CD4-positive, alpha-beta T cell treated with Interleukin-1 beta for 1 hour (primary cell): Measurements from ENCODE around the gene LINC00237.

ENCODE experiments used
- DNase-seq, 2 donors: peaks; one replicate each; pipeline ENCODE4 v3.0.0-alpha.2; 2020 to 2022

Gene LINC00237

DNA sequence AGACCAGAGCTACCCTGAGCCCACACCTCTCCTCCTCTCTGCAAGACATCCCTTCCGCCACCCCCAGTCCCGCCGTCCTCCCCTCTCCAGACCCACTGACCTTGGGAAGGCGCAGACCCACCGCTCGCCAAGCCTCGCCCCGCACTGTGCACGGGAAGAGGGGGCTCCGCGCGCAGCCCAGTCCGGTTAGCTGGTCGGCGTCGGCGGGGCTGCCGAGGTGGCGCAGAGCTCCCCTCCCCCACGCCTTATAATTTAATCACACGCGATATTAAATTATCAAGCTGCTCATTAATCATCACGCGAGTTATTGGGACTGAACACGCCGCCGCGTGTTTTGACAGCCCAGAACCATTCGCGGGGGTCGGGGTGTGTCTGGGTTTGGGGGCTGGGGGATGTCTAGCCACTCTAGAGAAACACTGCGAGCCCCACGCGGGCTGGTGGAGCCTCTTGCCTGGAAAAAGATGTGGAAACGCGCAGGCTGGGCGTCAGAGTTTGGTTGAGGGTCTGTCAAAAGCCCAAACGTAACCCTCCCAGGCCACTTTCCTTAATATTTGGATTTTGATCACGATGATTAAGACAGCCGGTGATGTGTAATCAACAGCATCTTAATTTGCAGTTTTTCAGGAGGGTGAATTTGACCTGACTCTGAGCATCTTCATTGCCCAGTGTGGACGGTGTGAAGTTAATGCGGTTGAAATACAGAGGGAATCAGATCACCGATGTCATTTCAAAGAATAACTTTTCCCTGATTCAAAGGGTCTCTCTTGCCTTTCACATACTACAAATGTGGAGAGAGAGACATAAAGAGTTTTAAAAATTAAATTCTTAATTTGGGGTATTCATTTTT is at the start of gene LINC00237:
LINC00237 (minus strand) TSS at position 188 of the 847 bp plus-strand sequence.
- no peak for DNase-seq

DNA sequence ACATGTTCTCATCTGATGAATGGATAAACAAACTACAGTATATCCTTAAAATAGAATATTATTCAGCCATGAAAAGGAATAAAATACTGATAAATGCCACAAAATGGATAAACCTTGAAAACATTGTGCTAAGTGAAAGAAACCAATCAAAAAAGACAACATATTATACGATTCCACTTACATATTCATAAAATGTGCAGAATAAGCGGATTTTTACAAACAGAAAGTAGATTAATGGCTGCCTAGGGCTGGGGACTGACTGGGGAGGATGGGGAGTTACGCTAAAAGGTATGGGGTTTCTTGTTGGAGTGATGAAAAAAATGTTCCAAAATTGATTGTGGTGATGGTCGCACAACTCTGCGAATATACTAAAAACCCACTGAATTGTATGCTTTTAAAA is 49.1 kb upstream of the LINC00237 start:
- no peak for DNase-seq

DNA sequence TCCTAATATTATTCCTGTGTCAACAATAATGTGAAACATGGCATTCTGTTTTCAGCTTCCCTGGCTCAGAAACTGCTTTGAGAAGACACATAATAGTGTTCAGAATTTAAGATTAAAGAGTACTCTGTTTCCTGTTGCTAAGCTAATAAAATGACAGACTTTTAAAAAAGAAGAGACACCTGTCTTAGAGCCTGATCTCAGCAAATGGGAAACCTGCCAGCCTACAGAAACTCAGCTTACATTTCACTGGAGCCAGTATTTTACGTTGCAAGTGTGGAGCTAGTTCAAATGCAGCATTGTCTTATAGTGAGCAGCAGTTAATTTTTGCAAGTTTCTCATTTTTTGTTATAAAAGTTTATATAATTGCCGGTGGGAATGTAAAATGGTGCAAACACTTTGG is 48.5 kb upstream of the LINC00237 start:
- no peak for DNase-seq

DNA sequence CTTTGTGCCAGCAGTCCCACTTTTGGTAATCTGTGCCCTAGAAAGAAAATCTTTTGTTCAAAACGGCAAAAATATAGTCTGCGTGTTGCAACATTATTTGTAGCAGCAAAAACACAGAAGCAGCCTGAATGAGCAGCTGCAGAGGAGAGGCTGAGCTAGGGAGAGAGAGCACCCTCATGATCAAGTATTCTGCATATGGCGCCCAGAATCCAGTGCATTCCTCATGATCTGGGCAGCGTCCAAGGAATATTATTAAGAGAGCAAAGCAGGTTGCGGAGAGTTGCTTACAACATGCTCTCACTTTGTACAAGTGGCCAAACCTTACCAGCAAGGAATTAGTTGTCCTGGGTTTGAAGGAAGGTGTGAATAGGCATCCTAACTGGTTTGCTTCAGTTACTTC is 45.6 kb upstream of the LINC00237 start:
- DNase-seq, result no peak

DNA sequence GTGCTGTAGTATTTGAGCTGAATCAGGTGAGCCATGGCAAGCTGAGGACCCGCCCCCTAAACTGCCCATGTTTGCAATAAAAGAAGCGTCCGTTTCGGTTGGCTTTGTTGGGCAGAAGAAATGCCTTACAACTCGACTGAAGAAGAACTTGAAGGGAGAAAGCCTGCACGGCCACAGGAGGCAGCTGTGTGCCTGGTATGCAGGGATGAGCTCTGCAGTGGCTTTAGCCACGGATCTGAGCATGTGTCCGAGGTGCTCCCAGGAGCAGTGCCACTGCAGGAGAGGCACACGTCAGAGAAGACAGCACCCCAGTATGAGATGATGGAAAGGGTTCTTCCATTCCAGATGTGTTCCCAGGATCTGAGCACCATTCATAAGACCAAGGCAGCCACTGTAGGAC is 43.2 kb upstream of the LINC00237 start:
- DNase-seq, result no peak

DNA sequence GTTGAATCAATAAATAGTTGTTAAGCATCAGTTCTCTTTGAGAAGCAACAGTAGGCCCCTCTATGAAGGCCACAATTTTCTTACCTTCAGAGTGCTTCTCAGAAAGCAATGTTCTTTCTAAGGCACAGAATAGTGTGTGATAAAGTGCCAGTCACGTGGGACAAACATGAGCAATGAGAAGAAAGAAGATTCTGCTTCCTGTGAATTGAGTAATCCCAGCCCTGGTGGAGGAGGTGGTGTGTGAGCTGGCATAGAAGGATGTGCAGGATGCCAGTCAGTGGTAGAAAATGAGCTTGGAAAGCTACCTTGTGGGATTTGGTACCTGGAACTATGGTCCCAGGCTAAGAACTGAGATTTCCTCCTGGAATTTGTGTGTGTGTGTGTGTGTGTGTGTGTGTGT is 41.4 kb upstream of the LINC00237 start:
- no peak for DNase-seq

DNA sequence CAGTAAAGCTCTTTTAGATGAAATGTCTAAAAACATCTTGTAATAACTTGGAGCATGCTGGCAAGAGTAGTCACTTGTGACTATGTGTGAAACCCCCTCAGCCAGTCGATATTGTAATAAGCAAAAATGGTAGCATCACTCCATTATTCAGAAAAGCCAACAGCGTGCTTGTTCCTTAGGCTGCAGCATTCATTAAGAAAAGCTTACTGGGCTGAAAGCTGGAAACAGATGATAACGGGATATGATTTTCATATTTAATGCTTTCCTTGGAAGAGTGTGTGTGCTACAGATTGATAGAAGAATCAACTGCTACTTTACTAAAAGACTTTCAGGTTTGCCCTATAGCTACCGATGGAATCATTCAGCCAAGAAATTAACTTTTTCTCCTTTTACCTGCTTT is 40.1 kb upstream of the LINC00237 start:
- DNase-seq, result no peak

DNA sequence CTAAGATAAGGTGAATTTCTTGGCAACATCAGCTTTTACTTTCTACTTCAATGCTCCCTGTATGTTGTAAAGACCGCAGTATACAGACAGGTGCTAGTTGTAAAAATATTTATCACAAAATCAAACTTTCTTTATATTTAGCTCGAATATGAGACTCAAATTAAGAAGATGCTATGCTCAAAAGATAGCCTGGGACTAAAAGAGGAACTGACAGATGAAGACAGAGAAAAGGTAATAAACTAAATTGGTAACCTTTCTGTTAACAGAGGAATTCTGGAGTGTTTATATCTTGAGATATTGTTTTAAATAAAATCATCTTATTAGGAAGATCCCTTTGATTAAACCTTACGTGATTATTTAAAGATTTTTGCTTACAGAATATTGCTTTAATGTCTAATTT is 39.3 kb upstream of the LINC00237 start:
- no peak for DNase-seq

DNA sequence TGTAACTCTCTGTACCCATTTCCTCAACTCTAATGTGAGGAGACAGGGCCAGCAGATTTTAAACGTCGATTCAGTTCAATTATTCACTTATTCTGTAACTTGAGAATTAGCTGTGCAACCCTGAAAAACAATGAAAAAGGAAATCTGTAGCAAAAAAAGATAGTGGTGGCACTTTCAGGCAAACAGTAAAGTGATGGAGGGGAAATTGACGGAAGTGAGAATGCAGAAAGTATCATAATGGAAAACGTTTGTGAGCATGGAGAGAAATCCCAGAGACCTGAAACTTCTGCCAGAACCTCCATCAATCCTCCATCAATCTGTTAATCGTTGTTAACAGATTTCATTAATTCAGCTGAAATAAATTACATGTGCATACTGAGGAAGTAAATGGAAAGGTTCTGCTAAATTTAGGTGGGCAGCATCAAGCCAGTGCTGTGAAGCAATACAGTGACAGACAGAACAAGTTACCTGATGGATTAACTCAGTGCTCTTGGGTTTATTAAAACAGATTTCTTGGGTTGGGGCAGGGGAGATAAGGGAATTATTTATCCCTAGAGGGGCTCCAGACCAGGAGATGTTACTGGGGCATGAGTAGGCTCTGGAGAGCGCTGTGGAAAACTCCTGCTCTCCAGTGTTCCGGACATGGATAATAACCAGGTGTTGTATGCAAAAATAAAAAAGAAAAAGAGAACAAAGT is 37.2 kb upstream of the LINC00237 start:
- no peak for DNase-seq

DNA sequence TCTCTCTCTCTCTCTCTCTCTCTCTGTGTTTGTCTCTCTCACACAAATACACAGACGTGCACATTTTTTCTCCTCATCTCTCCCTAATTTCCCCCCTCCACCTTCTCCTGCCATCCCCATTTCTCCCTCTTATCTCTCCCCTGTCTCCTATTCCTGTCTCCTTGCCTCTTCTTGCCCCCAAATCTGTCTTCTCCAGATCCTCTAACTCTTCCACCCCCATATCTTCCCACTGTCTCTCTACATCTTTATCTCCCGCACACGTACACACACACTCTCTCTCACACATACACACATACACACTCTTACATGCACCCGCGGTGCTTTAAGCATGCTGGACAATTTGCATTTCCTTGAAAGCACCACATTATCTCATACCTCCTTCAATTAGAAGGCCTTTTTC is 35.7 kb upstream of the LINC00237 start:
- no peak for DNase-seq

DNA sequence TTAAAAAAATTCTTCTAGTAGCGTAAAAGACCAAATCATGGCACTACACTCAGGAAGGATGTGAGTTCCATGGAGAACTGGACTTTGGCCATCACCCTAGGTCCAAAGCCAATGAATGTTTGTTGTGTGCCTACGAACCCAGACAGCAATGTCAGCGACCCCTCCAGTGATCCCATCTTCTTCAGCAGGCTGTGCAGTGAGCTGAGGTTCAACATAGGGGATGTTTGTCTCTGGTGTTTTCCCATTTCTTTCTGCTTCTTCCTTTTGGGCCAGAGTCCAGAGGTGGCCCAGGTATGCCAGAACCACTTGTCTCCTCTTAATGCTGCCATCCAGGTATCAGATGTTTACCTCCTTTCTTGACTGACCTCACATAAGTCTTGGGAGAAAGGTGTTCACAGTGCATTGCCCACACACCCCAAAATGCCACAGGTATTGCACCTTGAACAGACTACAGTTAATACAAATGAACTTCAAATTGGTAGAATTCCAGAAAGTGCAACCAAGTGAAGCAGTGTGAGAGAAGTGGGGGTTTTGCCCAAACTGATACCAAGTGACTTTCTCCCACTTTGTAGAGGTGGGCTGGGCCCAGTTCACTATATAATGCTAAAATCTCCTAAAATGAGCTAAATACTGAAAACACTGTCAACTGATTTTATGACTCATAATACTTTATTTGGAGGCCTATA is 33.9 kb upstream of the LINC00237 start:
- no peak for DNase-seq

DNA sequence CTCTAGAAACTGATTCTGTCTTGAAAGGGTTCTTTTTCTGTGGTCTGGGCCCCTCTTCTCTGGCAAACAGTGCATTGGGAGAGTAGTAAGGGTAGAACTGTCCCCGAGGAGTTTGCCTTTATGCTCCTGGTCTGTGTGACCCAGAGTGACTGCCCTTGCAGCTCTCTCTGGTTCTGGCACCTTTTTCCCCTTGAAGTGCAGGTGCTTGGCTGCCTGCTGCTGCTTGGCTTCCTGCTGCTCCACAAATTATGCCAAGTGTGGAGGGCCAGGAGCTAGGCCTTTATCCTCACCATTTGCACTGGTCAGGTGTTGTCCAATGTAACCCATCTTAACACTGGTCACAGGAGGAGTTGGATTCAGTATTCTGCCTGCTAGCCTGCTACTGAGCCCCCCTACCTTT is 30.9 kb upstream of the LINC00237 start:
- no peak for DNase-seq

DNA sequence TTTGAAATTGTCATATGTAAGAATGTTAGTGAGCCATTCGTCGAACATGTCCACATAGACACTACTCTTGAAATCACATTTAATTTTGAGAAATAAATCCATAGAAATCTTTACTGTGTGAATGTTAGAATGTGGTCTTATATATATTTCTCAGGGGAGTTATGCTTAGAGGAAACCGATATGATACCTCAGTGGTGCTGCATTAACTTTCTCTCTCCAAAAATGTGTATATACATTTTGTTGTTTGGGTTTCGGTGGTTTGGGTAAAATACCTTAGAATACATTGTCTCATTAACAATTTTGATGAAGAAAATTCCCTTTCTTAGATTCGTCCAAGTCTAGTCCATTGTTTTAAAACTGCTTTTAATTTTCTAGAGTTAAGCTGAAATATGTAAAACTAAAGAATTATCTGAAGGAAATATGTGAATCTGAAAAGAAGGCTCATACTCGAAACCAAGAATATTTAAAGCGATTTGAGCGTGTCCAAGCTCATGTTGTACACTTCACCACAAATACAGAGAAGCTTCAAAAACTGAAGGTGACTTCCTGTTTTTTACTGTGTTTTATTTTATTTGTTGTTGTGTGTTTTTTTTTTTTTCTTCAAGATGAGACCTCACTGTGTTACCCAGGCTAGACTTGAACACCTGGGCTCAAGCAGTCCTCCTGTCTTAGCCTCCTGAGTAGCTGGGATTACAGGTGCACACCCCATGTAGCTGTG is 30.0 kb upstream of the LINC00237 start:
- DNase-seq, result no peak

DNA sequence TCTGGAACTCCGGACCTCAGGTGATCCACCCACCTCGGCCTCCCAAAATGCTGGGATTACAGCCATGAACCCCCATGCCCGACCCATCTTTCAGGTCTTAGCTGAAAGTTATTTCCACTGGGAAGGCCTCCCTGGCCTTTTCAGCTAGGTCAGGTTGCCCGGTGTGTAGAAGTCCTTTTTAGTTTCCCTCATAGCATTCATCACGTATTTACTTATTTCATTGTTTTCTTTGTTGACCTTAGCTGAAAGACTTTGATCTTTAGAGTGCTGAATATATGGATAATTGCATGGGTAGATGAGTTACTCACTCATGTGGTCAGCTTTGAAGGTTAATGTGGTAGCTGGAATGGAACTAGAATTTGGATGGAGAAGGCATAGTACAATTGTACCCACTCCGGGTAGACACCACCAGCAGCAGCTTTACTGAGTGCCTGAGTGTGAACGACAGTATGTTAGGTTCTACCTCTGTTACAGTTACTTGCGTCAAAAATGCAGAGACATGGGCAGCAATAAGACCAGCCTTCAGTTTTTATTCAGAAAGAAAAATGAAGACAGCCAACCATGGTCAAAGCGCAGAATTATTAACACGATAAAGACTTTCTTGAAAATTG is 28.8 kb upstream of the LINC00237 start:
- DNase-seq, result no peak

DNA sequence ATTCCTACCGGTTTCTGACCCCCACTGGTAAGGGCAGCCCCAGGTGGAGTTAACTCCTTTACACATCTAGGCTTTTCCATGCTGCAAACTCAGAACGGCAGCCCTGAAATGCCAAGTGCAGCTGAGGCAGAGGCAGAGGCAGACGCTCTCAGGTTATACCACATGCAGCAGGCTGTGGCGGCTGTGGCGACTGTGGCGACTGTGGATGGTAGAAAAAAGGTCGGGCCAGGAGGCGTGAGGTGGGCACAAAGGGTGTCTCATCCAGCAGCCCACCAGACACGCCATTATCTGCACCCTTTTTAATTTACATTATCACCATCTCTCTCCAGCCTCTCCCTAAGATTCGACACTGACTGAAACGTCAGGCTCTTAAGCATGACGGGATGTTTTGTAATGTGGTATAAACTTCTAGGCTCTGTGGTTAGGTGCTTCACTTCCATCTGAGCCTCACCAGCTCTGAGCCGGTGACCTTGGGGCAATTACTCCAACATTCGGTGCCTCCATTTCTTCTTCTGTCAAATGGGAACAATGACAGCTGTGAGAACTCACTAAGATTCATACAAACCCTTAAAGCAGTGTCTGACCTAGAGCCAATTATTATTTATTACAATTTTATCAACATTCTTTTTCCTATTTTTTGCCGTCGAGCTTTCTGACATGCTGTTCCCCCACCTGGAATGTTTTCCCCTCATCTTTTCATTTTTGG is 27.9 kb upstream of the LINC00237 start:
- DNase-seq, result no peak

DNA sequence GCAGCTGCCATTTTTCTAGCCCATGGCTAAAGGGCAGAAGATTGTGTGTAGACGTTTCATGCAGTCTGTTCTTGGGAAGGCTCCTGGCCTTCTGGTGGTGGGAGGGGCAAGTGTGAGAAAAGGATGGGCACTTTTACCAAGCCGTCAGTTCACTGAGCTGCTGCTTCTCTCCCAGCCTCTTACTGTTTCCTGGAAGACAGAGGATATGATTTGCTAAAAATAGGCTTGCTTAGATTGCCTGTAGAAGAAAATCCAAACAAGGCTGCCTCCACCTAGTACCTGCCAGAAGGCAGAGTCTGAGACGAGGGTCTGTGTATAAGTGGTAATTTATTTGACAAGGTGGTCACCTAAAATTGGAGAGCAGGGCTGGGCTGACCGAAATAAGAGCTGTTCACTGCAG is 27.2 kb upstream of the LINC00237 start:
- no peak for DNase-seq

DNA sequence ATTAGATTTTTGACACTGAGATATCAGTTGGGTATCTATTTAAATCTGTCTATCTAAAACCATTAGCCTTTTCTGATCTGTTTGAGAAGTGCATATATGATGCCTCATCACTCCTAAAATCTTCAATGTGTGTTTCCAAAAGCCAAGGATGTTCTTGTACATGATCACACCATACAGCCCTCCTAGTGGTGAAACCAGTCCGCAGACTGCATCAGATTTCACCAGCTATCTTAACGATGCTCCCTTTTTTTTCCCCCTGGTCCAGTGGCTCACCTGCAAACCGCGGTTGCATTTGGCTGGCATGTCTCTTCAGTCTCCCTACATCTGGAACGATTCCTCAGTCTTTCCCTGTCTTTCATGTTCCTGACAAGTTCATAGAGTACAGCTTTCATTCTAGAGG is 23.7 kb upstream of the LINC00237 start:
- no peak for DNase-seq

DNA sequence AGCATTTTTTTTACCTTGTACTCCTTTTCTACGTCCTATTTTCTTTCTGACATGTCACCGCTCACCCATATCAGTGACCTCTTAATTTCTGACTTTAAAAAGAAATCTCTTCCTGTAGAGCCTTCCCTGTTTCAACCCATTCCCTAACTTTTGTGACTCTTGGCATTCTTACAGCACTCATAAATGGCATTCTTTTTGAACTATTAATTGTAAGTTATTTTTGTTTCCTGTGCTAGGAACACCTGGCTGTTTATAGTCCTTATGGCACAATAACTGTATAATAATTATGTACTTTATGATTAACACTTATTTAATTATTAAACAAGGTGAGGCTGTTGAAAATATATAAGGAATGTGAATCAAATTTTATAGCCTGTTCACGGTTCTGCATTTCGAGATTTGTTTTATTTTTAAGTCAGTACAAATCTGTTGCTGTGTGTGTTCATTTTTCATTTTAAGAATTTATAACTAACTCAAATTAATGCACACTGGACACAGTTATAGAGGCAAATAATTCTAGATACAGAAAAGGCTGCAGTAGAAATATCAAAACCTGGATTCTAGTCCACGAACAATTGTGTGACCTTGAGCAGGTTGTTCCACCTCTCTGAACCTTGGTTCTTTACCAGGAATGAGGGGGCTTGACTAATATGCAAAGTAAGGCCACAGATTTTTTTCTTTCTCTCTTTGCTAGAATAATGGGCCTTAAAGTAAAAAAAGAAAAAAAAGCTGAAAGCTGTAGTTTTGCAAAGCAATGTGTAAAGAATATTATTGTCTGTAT is 21.2 kb upstream of the LINC00237 start:
- DNase-seq, result no peak

DNA sequence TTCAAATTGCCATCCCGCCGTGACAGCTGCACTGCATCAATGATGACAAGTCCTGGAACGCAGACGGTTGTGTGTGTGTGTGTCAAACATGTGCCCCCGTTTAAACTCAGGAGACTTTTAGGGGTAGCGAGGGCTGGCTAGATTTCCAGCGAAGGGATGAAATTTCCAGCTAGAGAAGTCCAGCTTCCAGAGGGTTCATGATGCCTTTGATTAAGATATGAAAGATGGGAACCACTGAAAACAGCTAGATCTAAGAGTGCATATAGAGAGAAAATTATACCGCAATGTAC is 20.4 kb upstream of the LINC00237 start:
- no peak for DNase-seq

DNA sequence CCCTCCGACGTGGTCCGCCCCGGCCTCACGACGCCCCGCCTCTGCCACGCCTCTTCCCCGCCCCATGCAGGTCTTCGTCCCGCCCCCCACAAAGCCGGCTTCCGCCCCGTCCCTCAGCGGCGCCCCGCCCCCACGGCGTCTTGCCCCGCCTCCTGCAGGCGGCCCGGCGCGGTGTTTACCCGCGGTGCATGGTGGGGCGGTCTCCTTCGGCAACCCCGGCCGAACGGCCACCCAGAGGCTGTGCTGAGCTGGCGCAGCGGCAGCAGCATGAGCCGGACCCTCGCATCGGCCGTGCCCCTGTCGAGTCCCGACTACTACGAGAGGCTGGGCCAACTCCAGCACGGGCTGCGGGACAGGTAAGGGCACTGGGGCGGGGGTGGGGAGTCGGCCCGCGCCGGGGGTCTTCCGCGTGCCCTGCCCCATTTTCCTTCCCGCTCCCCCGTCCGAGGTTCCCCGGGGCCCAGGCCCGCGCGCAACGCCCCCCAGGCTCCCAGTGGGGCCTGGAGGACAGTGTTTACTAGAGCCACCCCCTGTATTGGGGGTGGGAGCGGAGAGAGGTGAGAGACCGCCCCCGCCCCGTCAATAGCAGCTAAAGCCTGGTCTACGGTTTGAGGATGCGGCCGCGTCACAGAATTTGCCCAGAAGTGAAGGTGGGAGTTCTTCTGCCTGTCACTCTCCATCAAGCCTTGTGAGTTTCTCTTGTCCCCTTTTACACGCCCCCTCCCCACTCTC is 19.9 kb upstream of the LINC00237 start, which contains the start of gene KIZ:
KIZ (plus strand) TSS at position 234 of the 732 bp plus-strand sequence; CDS start at position 268, 34 bp downstream.
- DNase-seq, result peak; percentile 96 to 97
